HG03354 (cell line): ENCODE results near the gene POLR1E.

Experiments
- ATAC-seq: cut with Tn5 transposase; IDR thresholded peaks from one replicate; pipeline ENCODE4 v1.9.1; 2021; ENCODE audit warnings: mild to moderate bottlenecking; ENCODE audit not compliant: unreplicated experiment, poor library complexity, severe bottlenecking

POLR1E gene

GRCh38 chr9:37485389-37486255, at the start of gene POLR1E:
Gene POLR1E, plus strand, starts transcription at chr9:37485948. Its CDS starts 100 bp downstream, at chr9:37486048.
- ATAC-seq = peak; percentile 96

GRCh38 chr9:37436540-37436939, 49.2 kb upstream of the POLR1E start:
- no peak for ATAC-seq

GRCh38 chr9:37437010-37437409, 48.7 kb upstream of the POLR1E start:
- no peak for ATAC-seq

GRCh38 chr9:37437621-37438020, 48.1 kb upstream of the POLR1E start:
- ATAC-seq = no peak

GRCh38 chr9:37438359-37438758, 47.4 kb upstream of the POLR1E start:
- ATAC-seq = no peak

GRCh38 chr9:37441776-37442370, 43.9 kb upstream of the POLR1E start:
- no peak for ATAC-seq

GRCh38 chr9:37442556-37442955, 43.2 kb upstream of the POLR1E start:
- ATAC-seq = no peak

GRCh38 chr9:37443566-37443965, 42.2 kb upstream of the POLR1E start:
- ATAC-seq = no peak

- no peak for ATAC-seq
Measured at GRCh38 chr9:37444890-37445289, 40.9 kb upstream of the POLR1E start.

GRCh38 chr9:37445832-37446231, 39.9 kb upstream of the POLR1E start:
- no peak for ATAC-seq

GRCh38 chr9:37446401-37446800, 39.3 kb upstream of the POLR1E start:
- no peak for ATAC-seq

- ATAC-seq = no peak
Measured at GRCh38 chr9:37447111-37447510, 38.6 kb upstream of the POLR1E start.

GRCh38 chr9:37449862-37450632, 35.7 kb upstream of the POLR1E start:
- ATAC-seq = no peak

GRCh38 chr9:37451628-37452027, 34.1 kb upstream of the POLR1E start:
- no peak for ATAC-seq

- ATAC-seq = no peak
Measured at GRCh38 chr9:37452611-37453010, 33.1 kb upstream of the POLR1E start.

GRCh38 chr9:37453827-37454226, 31.9 kb upstream of the POLR1E start:
- no peak for ATAC-seq

- ATAC-seq = no peak
Measured at GRCh38 chr9:37454238-37454637, 31.5 kb upstream of the POLR1E start.

- no peak for ATAC-seq
Measured at GRCh38 chr9:37455884-37456647, 29.7 kb upstream of the POLR1E start.

GRCh38 chr9:37456817-37457216, 28.9 kb upstream of the POLR1E start:
- no peak for ATAC-seq

GRCh38 chr9:37464006-37464405, 21.7 kb upstream of the POLR1E start:
- no peak for ATAC-seq
